ENCODE measurements around the gene SLFN5.

GRCh38 chr17:35240861-35241260 is 2.0 kb upstream of the SLFN5 start:
- TF ChIP-seq EP300 (IDR thresholded peaks at IDR 0.05; ENCODE audit: borderline replicate concordance in 1 of 2, low read depth in 1 of 2, low read length in 1 of 2): no peak
- no peak for TF ChIP-seq CTCF (IDR thresholded peaks at IDR 0.05)
- TF ChIP-seq POLR2AphosphoS5 (IDR thresholded peaks at IDR 0.05; ENCODE audit: low read depth, low read length): no peak
- no peak for TF ChIP-seq USF2 (IDR thresholded peaks at IDR 0.05; ENCODE audit: borderline replicate concordance, low read depth, low read length)
- TF ChIP-seq YY1 (IDR thresholded peaks at IDR 0.05; ENCODE audit: low read depth): no peak
- TF ChIP-seq SMC3 (IDR thresholded peaks at IDR 0.05; ENCODE audit: low read depth, low read length): no peak
- no peak for TF ChIP-seq EZH2phosphoT487 (IDR thresholded peaks at IDR 0.05; ENCODE audit: borderline replicate concordance, low read depth)
- no peak for TF ChIP-seq RAD21 (IDR thresholded peaks at IDR 0.05; ENCODE audit: low read length)
- no peak for TF ChIP-seq RFX5 (IDR thresholded peaks at IDR 0.05; ENCODE audit: low read length)
- TF ChIP-seq REST (IDR thresholded peaks at IDR 0.05; ENCODE audit: low read depth, low read length): no peak
- no peak for TF ChIP-seq GABPA (IDR thresholded peaks at IDR 0.05; ENCODE audit: low read depth)

All from SK-N-SH (cell line).